NCI-H526 treated with DMSO at 0.1 percent for 48 hours (cell line): ENCODE results near the gene CYP46A1.

Experiments
- DNase-seq: peaks from one replicate; lab custom pipeline; 2025; lab: John Stamatoyannopoulos, UW

CYP46A1 gene

GRCh38 chr14:99688629-99689028 is 4.5 kb downstream of the CYP46A1 start:
- DNase-seq = no peak

GRCh38 chr14:99689266-99690236 is 5.5 kb downstream of the CYP46A1 start:
- DNase-seq = no peak

DNA sequence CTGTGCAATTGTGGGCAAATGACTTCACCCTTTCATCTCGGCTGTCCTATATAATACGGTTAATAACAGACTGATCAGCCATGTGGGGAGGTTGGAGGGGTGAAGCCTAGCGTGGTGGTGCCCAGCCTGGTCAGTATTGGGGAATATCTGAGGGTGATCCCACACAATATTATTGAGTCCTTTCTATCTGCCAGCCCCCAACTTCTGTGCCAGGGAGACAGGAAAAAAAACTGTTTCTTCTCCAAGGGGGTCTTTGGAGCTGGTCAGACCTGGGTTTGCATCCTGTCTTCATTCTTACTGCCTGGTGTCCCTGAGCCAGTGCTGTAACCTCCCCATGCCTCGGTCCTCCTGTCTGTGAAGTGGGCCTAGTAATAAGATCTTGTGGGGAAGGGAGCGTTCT is 6.5 kb downstream of the CYP46A1 start:
- no peak for DNase-seq

DNA sequence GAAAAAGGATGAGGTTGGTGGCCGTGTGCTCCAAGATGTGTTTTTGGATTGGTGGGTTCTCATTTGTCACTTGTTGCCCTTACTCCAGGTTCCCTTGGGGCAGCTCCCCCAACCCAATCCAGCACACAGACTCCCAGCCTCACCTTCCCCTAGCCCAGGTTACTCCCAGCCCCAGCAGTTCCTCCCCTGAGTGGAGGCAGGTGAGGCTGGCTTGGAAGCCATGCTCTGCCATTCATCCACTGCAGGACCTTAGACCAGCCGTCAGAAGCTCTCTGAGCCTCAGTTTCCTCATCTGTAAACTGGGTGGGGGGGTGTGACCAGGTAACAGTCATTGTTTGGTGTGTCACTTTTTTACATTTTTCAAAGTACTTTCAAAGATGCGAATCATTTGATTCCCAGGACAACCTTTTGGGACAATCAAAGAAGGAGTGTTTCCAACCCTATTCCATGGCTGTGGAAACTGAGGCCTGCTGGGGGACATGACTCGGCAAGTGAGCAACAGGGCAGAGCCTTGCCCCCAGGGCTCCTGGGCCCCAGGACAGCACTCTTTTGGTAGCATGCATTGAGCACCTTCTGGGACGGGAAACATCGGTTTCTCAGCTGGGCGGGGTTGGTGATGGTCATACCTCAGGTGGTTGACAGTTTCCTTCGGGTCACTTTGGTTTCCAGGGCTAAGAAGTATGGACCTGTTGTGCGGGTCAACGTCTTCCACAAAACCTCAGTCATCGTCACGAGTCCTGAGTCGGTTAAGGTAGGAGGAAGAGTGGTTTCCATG is 7.2 kb downstream of the CYP46A1 start:
- DNase-seq = no peak

DNA sequence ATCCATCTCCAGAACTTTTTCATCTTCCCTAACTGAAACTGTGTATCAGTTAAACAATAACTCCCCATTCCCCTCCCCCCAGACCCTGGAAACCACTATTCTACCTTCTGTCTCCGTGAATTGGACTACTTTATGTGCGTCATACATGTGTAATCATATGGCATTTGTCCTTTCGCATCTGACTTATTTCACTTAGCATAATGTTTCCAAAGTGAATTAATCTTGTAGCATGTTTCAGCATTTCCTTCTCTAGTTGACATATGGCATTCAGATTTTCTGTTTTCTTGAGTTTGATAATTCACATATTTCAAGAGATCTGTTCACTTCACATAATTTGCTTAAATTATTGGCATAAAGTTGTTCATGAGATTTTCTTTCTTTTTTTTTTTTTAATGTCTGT is 9.8 kb downstream of the CYP46A1 start:
- no peak for DNase-seq

- no peak for DNase-seq
Observed at GRCh38 chr14:99696929-99697328, 12.8 kb downstream of the CYP46A1 start.

DNA sequence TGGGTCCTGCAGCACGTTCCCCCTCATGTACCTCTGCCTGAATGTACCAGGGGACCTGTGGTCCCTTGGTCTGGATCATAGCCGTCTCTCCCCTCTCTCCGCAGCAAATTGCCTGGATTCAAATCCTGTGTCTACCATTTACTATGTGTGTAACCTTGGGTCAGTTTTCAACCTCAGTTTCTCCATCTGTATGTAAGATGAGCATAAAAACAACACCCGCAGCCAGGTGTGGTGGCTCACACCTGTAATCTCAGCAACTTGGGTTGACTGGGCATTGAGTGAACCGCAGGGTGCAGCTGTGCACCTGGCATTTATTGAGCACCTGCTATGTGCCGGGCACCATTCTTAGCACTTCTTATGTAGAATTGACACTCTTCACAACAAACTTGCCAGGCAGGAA is 14.1 kb downstream of the CYP46A1 start:
- no peak for DNase-seq

- no peak for DNase-seq
Observed at GRCh38 chr14:99698642-99699041, 14.5 kb downstream of the CYP46A1 start.

DNA sequence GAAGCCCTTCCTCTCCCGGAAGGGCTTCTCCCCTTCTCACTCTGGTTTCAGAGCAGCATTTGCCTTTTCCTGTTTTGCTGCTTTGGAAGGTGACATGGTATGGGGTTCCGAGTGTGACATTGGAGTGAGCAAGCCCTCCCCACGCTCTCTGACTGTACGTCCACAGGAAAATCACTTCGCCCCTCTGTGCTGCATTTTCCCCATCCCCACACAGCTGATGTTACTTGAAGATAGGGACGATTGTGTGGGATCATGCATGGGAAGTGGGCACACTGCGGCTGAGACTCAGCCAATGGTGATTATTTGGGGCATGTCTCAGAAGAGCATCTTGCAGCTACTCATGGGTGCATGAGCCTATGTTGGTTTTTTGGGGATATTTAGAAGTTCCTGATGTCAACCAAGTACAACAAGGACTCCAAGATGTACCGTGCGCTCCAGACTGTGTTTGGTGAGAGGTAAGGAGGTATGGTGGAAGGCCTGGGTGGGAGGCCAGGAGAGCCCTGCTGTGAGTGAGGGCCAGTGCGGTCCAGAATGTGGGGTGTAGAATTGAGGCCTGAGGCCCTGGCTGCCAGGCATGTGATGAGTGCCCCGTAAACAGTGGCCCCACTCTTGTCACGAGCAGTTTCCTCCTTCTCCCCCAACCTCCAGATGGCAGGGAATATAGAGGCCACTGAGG is 15.1 kb downstream of the CYP46A1 start:
- DNase-seq = no peak

- DNase-seq = no peak
Observed at GRCh38 chr14:99699861-99700260, 15.8 kb downstream of the CYP46A1 start.

GRCh38 chr14:99700379-99700778 is 16.3 kb downstream of the CYP46A1 start:
- DNase-seq = no peak

- DNase-seq = no peak
Observed at GRCh38 chr14:99701260-99701659, 17.2 kb downstream of the CYP46A1 start.

DNA sequence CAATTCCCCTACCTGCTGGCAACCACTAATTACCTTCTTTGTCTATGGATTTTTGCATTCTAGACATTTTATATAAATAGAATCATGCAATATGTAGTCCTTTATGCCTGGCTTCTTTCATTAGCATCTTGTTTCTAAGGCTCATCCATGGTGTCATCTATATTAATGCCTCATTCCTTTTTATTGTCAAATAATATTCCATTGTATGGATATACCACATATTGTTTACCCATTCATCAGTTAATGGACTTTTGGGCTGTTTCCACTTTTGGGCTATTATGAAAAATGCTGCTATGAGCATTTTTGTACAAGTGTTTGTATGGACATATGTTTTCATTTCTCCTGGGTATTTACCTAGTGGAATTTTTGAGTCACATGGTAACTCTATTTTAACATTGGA is 18.0 kb downstream of the CYP46A1 start:
- no peak for DNase-seq

- no peak for DNase-seq
Observed at GRCh38 chr14:99703381-99703780, 19.3 kb downstream of the CYP46A1 start.

DNA sequence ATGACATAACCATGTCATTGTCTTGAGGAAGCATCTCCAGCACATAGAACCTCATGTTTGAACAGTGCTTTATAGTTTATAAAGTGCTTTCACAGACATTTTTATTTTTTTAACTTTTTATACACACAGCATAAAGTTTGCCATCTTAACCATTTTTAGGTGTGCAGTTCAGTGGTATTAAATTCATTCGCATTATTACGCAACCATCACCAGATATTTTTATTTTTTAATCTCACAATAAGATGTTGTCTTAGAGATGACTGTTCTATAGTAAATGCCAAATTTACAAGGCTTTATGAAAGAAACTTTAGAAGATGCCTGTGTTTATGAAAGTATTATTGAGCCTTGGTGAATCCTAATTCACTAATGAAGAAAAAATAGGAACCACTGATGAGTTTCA is 19.9 kb downstream of the CYP46A1 start:
- no peak for DNase-seq

DNA sequence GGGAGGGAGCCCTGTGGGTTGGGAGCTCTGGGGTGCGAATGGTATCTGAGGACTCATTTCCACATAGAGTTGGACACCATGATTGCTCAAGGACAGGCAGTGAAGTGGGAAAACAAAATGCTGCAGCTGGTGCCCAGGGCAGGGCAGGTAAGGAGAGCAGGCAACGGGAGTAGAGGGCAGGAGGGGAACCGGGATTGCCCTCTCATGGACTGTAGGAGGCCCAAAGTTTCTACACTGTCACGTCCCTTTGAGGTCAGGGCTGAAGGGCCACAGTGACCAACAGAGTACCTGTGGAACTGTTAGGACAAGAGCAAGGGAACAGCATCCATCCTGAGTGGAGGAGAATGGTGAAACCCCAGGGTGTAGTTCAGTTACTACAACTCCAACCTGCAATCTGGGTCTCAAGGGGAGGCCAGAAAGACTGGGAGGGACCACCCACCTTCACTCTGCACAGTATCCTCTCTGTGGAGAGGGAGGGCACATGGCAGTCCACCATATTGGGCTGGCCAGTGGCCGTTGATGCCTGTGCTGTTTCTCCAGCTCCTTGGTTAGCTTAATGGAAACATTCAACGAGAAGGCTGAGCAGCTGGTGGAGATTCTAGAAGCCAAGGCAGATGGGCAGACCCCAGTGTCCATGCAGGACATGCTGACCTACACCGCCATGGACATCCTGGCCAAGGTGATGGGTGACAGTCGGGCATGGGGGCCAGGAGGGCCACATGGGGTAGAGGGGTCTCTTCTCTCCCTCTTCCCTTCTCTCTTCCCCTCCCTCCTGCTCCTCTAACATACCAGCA is 22.2 kb downstream of the CYP46A1 start:
- DNase-seq = no peak

- no peak for DNase-seq
Observed at GRCh38 chr14:99707420-99707819, 23.3 kb downstream of the CYP46A1 start.

DNA sequence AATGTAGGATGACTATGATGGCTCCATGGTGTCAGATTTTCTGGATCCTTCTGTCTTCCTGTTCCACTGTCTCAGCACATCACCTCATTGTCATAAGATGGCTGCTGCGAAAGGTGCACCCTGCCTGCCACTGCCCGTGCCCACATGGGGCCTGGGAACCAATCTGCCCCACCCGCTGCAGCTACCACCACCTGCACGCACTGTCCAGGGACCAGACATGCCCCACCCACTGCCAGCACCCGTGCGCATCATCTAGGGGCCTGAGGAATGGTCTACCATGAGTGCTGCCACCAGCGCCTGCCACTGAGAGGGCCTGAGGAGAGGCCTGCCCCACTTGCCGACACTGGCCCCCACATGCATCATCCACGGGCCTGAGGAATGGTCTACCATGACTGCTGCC is 23.8 kb downstream of the CYP46A1 start:
- no peak for DNase-seq

GRCh38 chr14:99708449-99708848 is 24.4 kb downstream of the CYP46A1 start:
- no peak for DNase-seq

DNA sequence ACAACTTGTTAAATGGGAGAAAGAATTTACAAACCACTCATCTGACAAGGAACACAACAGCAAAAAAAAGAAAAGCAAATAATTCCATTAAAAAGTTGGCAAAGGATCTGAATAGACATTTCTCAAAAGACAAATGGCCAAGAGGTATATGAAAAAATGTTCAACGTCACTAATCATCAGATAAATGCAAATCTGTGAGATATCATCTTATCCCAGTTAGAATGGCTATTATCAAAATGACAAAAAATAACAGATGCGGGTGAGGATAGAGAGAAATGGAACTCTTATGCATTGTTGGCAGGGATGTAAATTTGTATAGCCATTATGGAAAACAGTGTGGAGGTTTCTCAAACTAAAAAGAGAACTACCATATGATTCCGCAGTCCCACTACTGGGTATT is 29.9 kb downstream of the CYP46A1 start:
- DNase-seq = no peak

DNA sequence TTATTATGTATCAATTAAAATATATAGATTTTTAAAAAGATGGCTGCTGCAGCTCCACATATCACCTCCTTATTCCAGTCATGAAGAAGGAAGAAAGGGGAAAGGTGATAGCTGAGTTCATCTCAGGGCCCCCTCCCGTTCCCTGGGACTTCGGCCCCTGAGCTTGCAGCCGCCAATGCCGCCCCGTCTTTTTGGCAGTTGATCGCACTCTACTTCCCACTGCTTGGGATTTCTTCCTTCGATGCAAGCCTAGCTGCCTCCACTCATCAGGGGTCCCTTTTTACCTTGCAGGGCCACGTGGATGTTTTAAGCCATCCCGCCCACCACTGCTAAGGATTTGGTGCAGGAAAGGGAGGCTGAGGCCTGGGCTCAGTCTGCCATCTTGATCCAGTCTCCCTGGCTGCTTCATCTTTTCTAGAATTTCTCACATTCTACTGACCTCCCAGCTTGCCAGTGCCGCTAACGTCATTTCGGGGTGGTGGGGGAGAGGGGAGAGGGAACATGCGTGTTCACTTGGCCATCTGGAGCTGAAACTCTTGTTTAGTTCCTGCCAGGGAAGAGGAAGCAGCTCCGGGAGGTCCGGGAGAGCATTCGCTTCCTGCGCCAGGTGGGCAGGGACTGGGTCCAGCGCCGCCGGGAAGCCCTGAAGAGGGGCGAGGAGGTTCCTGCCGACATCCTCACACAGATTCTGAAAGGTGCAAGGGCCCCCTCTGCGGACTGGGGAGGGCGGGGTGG is 31.3 kb downstream of the CYP46A1 start:
- no peak for DNase-seq
